ENCODE results near the gene MEGF8.
A peak's percentile ranks its signal among the peaks of the same experiment; 100 is the strongest.
"Not testable (repeated sequence)": the region's sequence is repeated elsewhere in the genome, so short reads cannot be mapped to it uniquely, and the experiment has no call there.

The MEGF8 gene

GRCh38 chr19:42332059-42332458, 6.6 kb downstream of the MEGF8 start:
- TF ChIP-seq CTCF (IDR thresholded peaks at IDR 0.05; ENCODE audit: control insufficient read depth, extremely low read depth, insufficient read depth) = no peak
- H3K4me3 ChIP-seq (ENCODE audit: low read depth, low read length) = no peak overlapping the region
- no peak for DNase-seq (ENCODE audit: low read depth)

GRCh38 chr19:42333018-42333417, 7.6 kb downstream of the MEGF8 start:
- TF ChIP-seq CTCF (IDR thresholded peaks at IDR 0.05; ENCODE audit: control insufficient read depth, extremely low read depth, insufficient read depth) = no peak
- H3K4me3 ChIP-seq (ENCODE audit: low read depth, low read length) = no peak overlapping the region
- no peak for DNase-seq (ENCODE audit: low read depth)

DNA sequence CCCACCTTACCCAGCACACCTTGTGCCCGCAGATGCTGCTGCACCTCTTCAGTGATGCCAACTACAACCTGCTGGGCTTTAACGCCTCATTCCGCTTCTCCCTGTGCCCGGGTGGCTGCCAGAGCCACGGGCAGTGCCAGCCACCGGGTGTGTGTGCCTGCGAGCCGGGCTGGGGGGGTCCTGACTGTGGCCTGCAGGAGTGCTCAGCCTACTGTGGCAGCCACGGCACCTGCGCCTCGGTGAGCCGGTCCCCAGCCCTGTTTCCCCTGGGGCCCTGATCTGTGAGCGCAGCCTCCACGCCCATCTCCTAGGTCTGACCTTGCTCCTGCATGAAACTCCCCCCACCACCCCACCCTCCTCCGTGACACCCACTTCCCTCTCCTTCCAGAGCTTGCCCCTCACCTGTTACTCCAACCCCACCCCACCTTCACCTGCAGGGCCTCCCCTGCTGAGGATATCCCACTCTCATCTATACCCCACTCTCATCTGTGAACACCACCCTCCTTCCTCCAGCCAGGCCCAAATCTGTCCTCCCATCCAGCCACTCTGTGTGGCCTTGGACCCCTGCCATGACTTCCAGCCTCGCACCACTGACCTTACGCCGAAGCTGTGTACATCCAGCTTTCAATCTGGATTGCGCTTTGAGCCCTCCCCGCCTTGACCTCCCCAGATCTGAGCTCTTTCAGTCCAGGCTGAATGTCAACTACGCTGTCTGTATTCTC, 8.7 kb downstream of the MEGF8 start:
- no peak for TF ChIP-seq CTCF (IDR thresholded peaks at IDR 0.05; ENCODE audit: control insufficient read depth, extremely low read depth, insufficient read depth)
- H3K4me3 ChIP-seq (ENCODE audit: low read depth, low read length) = no peak overlapping the region
- no peak for DNase-seq (ENCODE audit: low read depth)

DNA sequence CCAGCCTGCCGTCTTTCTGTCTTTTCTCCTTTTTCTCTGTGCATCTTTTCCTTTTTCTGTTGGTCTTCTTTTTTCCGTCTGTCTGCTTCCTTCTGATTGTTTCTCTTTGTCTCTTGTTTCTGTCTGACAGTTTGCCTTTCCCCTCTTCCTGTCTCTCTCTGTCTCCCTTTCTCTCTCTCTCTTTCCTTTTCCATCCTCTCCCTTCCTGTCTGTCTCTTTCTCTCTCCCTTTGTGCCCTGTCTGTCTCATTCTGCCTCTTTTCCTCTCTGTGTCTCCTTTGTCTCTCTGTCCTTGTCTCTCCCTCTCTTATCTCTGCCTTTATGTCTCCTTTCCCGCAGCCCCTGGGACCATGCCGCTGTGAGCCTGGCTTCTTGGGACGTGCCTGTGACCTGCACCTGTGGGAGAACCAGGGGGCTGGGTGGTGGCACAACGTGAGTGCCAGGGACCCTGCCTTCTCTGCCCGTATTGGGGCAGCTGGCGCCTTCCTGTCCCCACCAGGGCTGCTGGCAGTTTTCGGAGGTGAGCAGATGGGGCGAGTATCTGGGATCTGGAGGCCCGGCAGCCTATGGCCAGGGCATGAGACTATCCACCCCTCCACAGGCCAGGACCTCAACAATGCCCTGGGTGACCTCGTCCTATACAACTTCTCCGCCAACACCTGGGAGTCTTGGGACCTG, 9.4 kb downstream of the MEGF8 start:
- no peak for TF ChIP-seq CTCF (IDR thresholded peaks at IDR 0.05; ENCODE audit: control insufficient read depth, extremely low read depth, insufficient read depth)
- no peak for DNase-seq (ENCODE audit: low read depth)

DNA sequence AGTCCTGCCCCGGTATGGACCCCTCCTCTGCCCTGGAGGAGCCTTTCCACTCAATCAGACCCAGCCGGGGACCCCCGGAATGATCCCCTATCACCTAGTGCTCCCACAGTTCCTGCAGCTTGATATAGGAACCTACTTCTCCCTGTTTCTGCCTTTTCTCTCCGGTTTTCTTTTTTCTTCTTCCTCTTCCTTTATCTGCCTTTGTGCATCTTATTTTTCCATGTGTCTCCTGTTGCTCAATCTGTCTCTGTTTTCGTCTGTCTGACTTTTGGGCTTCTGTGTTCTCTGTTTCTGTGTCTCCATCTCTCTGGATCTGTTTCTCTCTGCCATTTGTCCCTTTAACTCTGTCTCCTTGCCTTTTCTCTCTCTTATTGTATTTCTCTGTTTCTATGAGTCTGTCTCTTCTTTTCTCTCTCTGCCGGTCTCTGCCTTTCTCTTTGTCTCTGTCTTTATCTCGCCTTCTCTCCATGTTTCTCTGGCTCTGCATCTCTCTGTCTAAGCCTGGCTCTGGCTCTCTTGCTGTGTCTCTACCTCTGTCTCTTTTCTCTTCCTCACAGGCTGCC, 10.0 kb downstream of the MEGF8 start:
- H3K4me3 ChIP-seq (ENCODE audit: low read depth, low read length) = no peak overlapping the region
- no peak for DNase-seq (ENCODE audit: low read depth)
- TF ChIP-seq CTCF (IDR thresholded peaks at IDR 0.05; ENCODE audit: control insufficient read depth, extremely low read depth, insufficient read depth) = no peak

More for the DNA sequence above, 9.4 kb downstream of the MEGF8 start:
- no peak overlapping the region for H3K4me3 ChIP-seq (ENCODE audit: low read depth, low read length)

DNA sequence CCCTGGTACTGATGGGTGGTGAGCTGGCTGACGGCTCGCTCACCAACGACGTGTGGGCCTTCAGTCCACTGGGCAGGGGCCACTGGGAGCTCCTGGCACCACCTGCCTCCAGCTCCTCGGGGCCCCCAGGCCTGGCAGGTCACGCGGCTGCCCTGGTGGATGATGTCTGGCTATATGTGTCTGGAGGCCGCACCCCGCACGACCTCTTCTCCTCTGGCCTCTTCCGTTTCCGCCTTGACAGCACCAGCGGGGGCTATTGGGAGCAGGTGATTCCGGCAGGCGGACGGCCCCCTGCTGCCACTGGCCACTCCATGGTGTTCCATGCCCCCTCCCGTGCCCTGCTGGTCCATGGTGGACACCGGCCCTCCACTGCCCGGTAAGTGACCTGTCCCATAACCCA, 10.5 kb downstream of the MEGF8 start:
- no peak overlapping the region for H3K4me3 ChIP-seq (ENCODE audit: low read depth, low read length)
- no peak for DNase-seq (ENCODE audit: low read depth)
- no peak for TF ChIP-seq CTCF (IDR thresholded peaks at IDR 0.05; ENCODE audit: control insufficient read depth, extremely low read depth, insufficient read depth)

DNA sequence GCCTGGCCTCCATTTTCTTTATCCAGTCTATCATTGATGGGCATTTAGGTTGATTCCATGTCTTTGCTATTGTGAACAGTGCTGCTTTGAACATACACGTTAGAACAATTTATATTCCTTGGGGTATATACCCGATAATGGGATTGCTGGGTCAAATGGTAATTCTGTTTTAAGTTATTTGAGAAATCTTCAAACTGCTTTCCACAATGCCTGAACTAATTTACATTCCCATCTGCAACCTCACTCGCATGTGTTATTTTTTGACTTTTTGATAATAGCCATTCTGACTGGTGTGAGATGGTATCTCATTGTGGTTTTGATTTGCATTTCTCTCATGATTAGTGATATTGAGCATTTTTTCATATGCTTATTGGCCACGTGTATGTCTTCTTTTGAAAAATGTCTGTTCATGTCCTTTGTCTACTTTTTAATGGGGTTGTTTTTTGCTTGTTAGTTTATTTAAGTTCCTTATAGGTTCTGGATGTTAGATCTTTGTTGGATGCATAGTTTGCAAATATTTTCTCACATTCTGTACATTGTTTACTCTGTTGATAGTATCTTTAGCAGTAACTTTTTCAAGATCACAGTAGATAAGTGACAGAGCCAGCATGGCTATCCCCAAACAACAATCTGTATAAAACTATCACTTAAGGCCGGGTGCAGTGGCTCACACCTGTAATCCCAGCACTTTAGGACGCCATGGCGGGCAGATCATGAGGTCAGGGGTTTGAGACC, 13.9 kb downstream of the MEGF8 start:
- peak; percentile 47 for DNase-seq (ENCODE audit: low read depth)
- H3K4me3 ChIP-seq (ENCODE audit: low read depth, low read length) = not testable (repeated sequence)

DNA sequence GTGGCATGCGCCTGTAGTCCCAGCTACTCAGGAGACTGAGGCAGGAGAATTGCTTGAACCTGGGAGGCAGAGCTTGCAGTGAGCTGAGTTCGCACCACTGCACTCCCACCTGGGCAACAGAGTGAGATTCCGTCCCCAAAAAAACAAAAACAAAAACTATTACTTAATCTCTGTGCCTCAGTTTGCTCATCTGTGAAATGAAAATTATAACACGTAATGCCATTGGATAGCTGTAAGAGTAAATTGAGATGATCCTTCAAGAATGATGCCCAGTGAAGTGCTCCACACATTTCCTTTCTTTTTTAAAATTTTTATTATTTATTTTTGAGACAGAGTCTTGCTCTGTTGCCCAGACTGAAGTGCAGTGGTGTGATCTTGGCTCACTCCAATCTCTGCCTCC, 14.5 kb downstream of the MEGF8 start:
- H3K4me3 ChIP-seq (ENCODE audit: low read depth, low read length); DNase-seq (ENCODE audit: low read depth): not testable (repeated sequence)
